Breast epithelium (tissue), 3 donors: Measurements from ENCODE around the gene GRIP2.

Source experiments
- POLR2A ChIP-seq: fragments of 450-650 bp; IDR thresholded peaks from one replicate; pipeline ENCODE4 v1.6.1; 2016; ENCODE audit warnings: antibody characterized with exemption, mild to moderate bottlenecking, moderate library complexity
- POLR2AphosphoS5 ChIP-seq, 3 donors: sonication (generic); formaldehyde crosslinking; IDR thresholded peaks; one replicate each; pipeline ENCODE4 v1.6.1; 2017; ENCODE audit warnings: antibody characterized with exemption in 3 of 3
- TF ChIP-seq, protein P1 (sequence below), 3 donors: fragments of 450-650 bp; IDR thresholded peaks; one replicate each; pipeline ENCODE4 v1.5.1; 2016 to 2017; ENCODE audit warnings: antibody characterized with exemption in 3 of 3, mild to moderate bottlenecking in 3 of 3, moderate library complexity in 3 of 3

- TF ChIP-seq, protein P1, sequence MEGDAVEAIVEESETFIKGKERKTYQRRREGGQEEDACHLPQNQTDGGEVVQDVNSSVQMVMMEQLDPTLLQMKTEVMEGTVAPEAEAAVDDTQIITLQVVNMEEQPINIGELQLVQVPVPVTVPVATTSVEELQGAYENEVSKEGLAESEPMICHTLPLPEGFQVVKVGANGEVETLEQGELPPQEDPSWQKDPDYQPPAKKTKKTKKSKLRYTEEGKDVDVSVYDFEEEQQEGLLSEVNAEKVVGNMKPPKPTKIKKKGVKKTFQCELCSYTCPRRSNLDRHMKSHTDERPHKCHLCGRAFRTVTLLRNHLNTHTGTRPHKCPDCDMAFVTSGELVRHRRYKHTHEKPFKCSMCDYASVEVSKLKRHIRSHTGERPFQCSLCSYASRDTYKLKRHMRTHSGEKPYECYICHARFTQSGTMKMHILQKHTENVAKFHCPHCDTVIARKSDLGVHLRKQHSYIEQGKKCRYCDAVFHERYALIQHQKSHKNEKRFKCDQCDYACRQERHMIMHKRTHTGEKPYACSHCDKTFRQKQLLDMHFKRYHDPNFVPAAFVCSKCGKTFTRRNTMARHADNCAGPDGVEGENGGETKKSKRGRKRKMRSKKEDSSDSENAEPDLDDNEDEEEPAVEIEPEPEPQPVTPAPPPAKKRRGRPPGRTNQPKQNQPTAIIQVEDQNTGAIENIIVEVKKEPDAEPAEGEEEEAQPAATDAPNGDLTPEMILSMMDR (IDR thresholded peaks at IDR 0.05), result no peak
- no peak for TF ChIP-seq POLR2AphosphoS5 (IDR thresholded peaks at IDR 0.05)
- no peak for TF ChIP-seq POLR2A
Observed at GRCh38 chr3:14539742-14540491, at the start of gene GRIP2.
